CD4-positive, alpha-beta T cell treated with Interleukin-21 for 1 hour (primary cell): ENCODE results near the gene PIAS1.
"Not testable (repeated sequence)": the region's sequence is repeated elsewhere in the genome, so short reads cannot be mapped to it uniquely, and the experiment has no call there.

Experiments used
- DNase-seq: peaks from one replicate; pipeline ENCODE4 v3.0.0-alpha.2; 2020

PIAS1 gene

DNA sequence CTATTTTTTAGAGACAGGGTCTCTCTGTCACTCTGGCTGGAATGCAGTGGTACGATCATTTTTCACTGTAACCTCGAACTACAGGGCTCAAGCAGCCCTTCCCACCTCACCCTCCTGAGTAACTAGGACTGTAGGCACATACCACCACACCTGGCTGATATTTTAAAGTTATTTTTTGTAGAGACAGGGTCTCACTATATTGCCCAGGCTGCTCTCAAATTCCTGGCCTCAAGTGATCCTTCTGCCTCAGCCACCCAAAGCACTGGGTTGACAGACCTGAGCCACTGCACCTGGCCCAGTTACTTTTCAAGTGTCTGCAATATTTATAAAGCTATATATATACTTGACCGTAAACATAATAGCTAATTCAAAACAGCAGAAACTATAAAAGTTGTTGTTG is 75.0 kb downstream of the PIAS1 start:
- DNase-seq = no peak

DNA sequence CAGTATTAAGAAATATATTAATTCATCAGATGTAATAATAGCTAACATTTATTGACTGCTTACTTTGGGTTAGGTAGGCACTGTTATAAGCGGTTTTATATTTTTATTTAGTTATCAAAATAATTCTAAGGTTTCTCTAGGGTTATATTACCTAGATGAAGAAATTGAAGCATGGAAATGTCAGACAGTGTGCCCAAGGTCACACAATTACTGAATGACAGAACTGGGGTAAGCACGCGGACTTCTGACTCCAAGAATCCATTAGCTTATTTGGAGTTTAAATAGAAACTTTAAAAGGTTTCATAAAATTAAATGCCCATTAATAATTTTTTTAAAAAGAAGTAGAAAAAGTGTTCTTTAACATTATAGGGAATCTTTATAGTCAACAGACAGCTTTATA is 76.7 kb downstream of the PIAS1 start:
- DNase-seq = no peak

DNA sequence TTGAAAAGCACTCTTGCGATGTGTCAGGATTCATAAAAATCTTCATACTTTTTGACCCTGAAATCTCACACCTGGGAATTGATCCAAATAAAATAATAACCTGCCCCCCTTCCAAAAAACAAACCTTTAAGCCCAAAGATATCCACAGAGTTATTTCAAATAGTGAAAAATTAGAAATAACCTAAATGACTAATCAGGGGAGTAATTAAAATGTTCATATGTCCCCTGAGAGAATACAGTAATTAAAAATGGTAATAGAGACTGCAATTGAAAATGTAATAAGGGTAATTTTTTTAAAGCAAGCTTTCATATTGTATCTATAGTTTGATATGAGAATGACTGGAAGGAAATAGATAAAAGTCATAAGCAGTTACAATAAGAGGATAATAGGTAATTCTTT is 83.0 kb downstream of the PIAS1 start:
- DNase-seq = no peak

DNA sequence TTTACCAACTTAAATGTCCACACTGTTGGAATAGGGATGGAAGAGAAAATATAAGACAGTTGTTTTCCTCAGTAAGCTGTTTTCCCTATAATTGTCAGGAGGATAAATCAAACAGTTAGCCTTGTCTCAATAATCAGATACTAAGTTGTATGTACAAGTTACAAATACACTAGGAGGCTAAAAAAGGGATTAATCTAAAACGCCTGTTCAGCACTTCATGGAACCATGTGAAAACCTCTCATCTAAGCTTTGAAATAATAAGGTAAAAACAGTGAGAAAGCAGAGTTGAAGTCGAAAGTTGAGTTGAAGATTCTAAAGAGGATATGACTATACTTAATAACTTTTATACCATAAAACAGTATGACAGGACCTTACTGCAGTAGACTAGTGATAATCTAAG is 89.0 kb downstream of the PIAS1 start:
- no peak for DNase-seq

DNA sequence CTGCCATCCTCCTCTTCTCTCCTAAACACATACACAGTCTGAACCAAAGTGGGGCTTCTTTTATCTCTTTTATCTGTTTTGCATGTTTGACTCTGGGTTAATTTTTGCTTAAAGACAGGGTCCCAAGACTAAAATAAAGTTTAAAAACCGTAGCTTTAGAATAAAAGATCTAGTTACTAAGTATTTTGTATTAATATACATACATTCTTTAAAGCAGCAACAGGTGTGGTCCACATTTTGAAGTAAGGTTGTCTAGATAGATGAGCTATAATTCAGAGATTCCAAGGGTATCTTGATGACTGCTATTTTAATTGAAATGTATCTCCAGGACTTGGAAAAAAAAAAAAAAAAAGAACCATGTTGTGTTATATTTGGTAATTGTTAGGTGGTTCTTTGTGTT is 89.7 kb downstream of the PIAS1 start:
- DNase-seq = no peak

DNA sequence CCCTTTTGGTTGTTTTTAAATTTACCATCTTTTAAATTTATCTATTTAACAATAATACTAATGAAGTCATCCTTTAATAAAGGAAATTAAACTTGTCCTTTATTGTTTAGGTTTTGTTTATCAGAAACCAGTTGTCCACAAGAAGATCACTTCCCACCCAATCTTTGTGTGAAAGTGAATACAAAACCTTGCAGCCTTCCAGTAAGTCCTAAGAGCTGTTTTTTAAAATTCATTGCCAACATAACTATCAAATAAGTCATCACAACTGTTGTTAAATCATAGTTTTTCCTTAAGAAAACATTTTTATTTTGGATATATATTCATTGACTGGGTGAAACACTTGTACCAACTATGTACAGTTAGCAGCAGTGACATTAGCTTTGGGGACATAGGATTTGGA is 91.6 kb downstream of the PIAS1 start:
- no peak for DNase-seq

DNA sequence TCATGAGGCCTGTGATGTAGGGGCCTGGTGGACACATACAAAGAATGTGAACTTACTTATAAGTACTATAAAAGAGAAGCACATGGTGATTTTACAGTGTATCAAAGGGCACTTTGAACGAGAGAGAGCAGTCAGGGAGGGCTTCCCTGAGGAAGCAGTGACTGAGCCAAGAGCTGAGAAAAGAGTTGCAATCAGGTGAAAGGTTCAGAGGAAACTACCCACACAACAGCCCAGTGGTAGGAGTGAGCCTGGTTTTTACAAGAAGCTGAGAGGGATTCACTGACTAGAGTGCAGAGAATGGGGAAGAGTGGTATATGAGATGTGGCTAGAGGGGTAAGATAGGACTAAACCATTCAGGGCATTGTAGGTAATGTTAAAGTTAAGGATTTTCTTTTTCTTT is 93.9 kb downstream of the PIAS1 start:
- no peak for DNase-seq

DNA sequence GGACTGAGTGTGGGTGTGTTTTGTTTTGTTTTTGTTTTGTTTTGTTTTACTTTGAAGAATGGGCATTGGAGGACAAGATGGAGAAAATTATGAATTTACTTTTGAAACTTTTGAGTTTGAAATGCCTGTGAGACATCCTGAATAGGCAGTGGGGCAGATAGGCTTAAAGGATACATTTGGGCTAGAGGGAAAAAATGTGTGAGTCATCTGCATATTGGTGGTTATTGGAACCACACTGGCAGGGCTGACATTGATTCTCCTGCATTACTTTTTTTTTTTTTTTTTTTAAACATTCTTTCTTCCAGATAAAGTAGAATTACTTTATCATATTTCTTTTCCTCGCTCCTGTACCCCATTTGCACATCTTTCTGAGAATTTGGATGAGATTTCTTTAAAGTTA is 94.9 kb downstream of the PIAS1 start:
- no peak for DNase-seq

DNA sequence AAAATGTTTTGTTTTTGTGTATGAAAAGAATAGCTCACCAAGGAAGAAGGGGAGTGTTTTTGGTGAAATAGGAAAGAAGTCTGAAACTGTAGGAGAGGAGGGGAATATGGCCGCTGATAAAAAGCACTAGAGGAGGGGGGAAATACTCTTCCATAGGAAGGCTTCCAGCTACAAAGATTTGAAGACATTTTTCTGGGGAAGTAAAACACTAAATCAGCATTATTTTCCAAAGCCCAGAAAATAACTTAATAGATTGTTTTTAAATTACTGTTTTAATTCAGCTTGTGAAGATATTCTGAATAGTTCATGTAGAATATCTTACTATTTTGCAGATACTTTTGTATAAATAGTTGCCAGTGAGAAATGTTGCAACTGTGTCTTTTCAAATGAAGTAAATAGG is 96.1 kb downstream of the PIAS1 start:
- no peak for DNase-seq

DNA sequence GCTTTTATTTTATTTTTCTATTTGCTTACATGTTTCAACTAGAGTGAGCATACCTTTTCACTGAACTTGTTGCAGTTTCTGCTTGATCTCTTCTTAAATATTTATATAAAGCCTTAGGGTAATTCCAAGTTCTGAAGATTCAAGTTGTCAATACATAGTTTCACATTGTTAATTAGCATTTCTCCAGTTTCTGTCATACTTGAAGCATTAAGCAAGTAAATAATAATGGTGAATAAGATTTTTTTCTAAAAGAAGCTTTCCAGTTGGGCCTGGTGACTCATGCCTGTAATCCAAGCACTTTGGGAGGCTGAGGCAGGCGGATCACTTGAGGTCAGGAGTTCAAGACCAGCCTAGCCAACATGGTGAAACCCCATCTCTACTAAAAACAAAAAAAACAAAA is 97.2 kb downstream of the PIAS1 start:
- no peak for DNase-seq

DNA sequence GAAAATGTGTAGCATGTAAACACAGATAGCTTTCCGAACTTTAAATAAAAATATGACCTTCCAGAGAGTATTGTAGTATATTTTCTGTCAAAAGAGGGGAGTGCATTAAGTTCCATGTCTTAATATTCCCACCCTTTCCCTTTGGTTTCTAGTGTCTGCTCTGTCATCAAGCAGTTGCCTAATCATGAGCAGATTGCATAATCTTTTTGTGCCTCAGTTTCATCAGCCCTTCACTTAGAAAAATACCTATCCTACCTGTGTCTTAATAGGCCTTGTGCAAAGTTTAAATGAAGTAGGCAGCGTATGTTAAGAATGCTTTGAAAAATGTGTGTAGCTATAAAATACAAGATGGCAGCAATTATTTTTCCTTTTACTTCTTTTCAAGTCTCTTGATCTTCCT is 98.2 kb downstream of the PIAS1 start:
- DNase-seq = no peak

DNA sequence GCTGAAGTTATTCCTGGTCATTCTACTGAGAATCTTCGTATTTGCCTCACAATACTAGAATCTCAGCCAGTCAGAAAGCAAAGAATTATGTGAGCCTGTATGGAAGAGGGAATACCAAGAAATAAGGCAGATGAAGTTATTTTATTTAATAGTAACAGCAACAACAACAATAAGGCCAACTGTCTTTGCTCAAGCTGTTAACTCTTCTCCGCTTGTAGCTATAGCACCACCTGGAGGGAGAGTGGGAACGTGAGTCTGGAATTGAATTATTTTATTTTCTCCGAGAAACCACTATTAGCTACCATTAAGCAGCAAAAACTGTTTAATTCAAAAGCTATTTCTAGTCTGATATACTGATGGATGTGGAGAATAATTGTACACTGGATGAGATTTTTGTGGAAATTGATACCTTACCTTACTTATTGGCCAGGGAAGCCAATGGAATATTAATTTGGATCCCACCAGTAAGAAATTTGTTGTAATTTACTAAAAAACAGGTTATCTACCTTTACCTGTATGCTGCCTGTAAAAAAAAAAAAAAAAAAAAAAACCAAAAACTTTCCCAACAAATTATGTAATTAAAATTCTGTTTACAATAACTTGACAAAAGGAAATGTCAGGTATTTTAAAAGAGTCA is 100.9 kb downstream of the PIAS1 start:
- DNase-seq = peak; percentile 42

DNA sequence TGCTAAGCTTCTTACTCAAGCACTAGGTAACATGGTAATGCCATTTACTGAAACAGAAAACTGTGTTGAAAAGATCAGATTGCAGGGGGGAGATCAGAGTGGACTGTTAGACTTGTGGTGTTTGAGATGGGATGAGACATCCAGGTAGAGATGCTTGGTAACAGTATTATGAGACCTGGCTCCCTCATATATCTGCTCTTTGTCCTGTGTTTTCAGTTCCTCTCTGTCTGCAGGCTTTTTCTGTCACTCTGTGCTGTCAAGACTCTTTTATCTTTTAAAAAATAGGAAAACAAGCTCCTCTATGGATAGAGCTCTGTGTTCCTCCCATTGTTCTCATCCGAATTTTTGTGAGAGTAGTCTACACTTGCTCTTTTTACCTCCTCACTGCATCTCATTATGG is 103.0 kb downstream of the PIAS1 start:
- no peak for DNase-seq

DNA sequence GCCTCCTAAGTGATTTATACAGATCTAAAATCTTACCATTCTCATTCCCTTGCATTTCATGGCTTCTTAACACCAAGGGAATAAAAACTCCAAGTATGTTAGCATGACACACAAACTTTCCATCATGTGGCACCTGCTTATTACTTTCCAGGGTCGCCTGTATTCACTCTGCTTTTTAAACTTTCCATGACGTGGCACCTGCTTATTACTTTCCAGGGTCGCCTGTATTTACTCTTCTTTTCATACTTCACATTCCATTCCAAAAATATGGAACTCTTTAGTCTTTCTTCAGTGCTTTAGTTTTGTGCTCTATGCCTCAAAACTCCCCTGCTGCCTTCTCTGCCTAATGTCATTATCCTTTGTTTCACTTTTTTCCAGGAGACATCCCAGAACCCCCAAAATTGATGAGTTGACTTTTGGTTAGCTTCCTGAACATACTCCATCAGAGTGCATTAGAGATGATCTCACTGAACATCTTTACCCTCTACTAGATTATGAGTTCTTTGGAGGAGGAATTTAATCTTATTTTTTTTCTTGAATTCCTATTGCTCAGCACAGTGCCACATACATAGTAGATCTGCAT is 104.0 kb downstream of the PIAS1 start:
- no peak for DNase-seq

DNA sequence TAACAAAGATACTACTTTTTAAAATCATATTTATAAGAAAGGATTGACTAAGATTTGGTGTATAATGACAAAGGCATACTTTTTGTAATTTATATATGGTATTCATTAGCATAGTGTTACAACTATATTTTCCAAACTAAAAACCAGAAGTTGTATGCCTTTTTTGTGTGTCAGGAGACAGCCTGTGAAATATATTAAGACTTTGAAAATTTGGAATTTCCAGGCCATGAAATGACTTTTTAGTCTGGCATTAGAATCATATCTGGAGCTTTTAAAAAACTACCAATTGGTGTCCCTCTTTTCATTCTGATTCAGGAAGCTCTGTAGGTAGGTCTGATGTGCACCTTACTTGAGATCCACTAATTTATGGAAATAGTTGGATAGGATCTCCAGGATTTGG is 109.1 kb downstream of the PIAS1 start:
- no peak for DNase-seq

DNA sequence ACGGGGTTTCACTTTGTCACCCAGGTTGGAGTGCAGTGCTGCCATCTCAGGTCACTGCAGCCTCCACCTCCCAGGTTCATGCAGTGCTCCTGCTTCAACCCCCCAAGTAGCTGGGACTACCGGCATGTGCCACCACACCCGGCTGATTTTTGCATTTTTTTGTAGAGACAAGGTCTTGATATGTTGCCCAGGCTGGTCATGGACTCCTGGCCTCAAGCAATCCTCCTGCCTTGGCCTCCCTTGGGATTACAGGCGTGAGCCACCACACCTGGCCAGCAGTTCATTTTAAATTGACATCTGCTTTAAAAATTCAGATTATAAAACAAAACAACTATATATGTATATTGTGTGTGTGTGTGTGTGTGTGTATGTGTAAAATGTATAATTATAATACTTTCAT is 112.7 kb downstream of the PIAS1 start:
- DNase-seq = no peak

DNA sequence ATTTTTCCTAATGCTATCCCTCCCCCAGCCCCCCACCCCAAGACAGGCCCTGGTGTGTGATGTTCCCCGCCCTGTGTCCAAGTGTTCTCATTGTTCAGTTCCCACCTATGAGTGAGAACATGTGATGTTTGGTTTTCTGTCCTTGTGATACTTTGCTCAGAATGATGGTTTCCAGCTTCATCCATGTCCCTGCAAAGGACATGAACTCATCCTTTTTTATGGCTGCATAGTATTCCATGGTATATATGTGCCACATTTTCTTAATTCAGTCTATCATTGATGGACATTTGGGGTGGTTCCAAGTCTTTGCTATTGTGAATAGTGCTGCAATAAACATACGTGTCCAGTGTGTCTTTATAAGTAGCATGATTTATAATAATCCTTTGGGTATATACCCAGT is 117.9 kb downstream of the PIAS1 start:
- not testable (repeated sequence) for DNase-seq

DNA sequence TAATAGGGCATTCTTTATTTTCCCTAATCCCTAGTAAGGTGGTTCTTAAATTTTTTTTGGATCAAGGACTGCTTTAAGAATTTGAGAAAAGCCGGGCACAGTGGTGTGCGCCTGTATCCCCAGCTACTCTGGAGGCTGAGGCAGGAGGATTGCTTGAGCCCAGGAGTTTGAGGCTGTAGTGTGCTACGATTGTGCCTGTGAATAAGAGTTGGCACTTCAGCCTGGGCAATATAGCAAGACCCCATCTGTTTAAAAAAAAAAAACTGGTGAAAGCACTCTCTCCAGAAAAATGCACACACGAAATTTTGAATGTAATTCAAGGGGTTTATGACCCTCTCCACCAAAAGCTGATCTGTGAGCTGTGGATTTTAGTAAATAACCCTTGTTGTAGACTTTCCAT is 119.0 kb downstream of the PIAS1 start:
- DNase-seq = no peak

DNA sequence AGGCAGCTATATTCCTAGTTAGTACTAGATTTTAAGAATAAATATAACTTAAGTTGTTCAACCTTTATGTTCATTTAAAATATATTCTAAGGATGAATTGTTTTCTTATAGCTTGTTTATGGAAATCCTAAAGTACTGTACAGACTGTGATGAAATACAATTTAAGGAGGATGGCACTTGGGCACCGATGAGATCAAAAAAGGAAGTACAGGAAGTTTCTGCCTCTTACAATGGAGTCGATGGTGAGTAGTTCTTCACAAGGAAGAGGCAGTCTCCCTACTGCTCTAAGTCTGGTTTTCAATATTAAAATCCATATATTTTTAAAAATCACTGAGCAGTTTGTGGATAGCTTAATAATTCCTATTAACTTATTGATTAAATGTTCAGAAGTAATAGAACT is 121.4 kb downstream of the PIAS1 start:
- no peak for DNase-seq

DNA sequence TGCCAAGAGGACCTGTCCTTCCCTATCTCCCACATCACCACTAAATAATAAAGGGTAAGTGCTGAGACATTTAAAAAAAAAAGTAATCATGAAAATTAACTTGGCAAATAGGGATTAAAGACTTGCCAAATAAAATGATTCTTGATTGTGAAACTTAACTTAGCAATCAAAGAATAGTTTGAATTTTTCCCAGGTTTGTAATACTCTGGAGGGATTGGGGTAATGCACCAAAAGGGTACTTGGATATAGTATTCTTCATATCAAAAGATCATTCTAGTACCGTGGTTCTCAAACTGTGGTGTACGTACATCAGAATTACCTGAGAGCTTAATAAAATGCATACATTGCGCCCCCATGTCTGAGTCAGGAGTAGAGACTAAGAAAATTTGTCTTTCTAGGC is 122.5 kb downstream of the PIAS1 start:
- DNase-seq = no peak

DNA sequence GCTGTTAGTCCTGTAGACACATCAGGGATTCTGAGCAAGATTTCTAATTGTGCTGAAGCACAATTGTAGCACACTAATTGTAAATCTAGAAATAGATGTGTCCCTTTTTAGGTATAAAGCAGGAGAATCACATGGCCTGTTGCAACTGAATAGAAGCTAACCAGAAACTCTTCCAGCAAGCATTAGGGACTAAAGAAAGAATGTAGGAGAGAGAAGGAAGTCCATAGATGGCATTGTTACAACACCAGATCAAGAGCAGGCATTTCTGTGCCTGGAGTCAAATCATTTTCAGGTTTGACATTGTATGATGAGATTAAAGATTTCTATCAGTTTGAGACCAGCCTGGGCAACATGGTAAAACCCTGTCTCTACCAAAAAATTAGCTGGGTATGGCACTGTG is 123.6 kb downstream of the PIAS1 start:
- no peak for DNase-seq

DNA sequence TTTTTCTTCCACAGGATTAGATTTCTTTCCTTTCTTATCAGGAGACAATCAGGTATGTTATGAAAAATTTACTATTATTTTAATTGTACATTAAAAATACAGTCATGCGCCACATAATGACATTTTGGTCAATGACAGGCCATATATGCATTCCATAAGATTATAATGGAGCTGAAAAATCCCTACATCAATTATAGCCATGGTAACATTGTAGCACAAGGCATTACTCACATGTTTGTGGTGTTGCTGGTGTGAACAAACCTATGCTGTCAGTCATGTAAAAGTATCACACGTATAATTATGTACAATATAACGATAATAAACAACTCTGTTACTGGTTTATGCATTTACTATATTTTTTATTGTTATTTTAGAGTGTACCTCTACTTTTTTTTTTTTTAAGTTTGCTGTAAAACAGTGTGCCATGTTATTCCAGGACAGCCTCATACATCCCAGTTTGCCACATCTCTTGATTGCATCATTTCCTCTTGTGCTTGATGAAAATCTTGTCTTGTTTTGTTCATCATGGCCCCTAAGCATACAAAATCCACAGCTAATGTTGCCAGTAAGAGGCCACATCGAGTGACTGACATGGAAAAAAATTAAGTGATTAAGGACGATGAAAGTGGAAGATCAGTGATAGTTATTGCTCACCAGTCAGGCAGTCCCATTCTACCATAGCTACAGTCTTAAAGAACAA is 129.7 kb downstream of the PIAS1 start:
- DNase-seq = no peak

DNA sequence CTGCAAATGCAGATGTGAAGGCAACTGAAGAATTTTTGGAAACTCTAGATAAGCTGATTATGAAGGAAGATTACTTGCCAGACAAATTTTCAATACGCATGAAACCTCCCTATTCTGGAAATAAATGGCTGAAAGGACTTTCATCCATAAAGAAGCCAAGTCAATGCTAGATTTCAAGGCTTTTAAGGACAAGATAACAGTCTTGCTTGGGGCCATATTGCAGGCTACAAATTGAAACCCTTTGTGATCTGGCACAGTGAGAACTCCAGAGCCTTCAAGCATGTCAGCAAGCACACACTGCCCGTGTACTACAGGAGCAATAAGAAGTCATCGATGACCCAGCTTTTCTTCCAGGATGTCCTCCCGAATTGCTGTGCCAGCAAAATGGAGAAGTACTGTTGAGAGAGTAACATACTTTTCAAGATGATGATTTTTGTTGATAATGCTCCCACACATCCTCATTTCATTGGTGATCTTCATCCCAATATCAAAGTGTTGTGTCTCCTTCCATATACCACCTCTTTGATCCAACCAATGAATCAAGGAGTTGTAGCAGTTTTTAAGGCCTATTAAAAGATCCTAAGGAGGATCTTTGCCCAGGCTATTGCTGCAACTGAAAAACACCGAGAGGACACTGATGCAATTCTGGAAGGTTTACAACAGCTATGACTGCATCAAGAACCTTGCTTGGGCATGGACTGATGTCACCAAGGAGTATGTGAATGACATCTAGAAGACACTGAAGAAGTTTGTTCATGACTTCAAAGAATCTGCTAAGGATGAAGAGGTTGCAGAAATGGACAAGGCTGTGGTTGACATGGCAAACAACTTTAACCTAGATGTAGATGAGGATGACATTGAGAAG is 130.7 kb downstream of the PIAS1 start:
- DNase-seq = no peak
